LNCAP (cell line): ENCODE measurements around the gene EXOC8.

Experiments
- CTCF ChIP-seq: fragments of 450-650 bp; IDR thresholded peaks from 2 replicates; pipeline ENCODE4 v1.5.1; 2017; ENCODE audit warnings: mild to moderate bottlenecking

The EXOC8 gene

GRCh38 chr1:231310391-231310934 is 27.2 kb downstream of the EXOC8 start:
- TF ChIP-seq CTCF = no peak

- TF ChIP-seq CTCF = no peak
Measured at GRCh38 chr1:231301990-231302389, 35.7 kb downstream of the EXOC8 start.

GRCh38 chr1:231295938-231296337 is 41.7 kb downstream of the EXOC8 start:
- TF ChIP-seq CTCF = no peak

GRCh38 chr1:231286603-231287002 is 51.0 kb downstream of the EXOC8 start:
- TF ChIP-seq CTCF = no peak

- TF ChIP-seq CTCF = no peak
Measured at GRCh38 chr1:231284441-231284840, 53.2 kb downstream of the EXOC8 start.
